Activated CD4-positive, alpha-beta T cell treated with anti-CD3 and anti-CD28 coated beads, Interleukin-2, Interleukin-4, amounts not matched to agents 100 ng/mL and 50 ng/mL, durations not matched to agents 16 hours and 8 hours (primary cell): ENCODE data around the gene GRK5.
A peak's percentile ranks its signal among the peaks of the same experiment; 100 is the strongest.

Experiments
- DNase-seq: peaks from one replicate; pipeline ENCODE4 v3.0.0-alpha.2; 2020; ENCODE audit warnings: low spot score

The GRK5 gene

DNA sequence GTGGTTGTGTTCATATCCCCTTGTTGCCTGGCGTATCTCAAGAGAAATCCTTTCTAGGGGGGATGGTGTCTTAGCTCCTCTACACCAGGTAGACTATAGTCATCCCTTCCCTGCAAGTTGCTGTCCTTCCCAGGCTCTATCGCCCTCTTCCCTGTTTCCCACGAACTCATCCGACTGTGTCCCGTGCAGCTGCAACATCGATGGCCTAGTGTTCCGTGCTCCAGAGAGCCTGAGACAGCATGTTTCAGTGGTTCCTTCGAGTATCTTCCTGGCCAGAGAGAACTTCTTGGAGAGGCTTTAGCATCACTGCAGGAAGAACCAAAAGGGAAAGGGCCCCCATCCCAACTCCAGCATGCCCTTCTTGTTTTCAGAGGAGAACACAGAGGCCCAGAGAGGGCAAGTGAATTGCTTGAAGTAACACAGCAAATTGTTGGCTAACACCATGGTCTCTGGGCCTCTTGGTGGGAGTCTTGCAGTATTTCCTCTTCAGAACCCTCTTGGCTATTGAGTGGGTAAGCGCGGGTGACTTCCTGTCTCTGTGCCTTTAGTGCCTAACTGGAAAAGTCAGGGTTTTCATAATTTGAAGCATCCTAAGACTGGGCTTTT is 172.2 kb downstream of the GRK5 start:
- DNase-seq, result no peak

DNA sequence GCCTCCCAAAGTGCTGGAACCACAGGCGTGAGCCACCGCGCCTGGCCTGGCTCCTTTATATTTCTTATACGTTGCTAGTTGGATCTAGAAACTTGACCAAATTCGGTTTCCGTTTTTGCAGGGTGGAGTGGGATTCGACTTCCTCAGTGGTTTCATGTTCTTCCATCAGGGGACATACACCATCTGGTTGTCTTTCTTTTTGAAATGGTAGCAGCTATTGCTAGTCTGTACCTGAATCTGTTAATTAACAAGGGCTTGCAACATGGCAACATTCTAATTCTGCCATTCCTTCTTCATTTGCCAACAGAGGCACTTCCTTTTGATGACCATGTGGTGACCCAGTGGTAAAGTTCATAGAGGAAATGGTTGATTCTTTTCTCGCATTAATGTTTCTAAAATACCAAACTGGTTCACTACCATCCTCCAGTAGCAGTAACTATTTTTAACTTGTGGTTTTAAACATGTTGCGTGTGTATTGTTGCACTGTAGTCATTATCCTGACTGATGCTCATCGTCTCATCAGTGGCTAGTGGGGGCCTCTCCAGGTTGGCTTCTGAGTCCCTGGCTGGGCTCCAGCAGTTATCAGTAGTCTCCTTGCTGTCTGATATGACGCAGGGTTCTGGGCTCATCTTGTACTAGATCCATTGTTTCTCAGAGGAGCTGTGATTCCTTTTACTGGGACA is 175.9 kb downstream of the GRK5 start:
- DNase-seq, result peak; percentile 18

DNA sequence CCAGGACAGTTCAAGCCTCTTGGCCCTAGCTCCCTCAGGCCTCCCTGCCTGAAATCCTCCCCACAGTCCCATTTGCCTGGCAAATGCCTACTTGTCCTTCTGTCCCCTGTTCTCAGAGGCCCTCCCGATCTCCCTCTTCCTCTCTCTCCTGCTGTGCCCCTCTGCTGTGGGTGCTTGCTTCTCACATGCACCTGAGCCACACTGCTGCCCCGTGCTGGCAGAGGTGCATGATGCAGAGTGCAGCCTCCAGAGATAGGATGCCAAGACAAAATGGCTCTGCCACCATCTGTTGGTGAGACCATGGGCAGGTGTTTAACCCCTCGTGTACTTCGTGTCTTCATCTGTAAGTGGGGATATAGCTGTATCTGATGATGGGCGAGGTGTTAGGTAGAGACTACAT is 176.8 kb downstream of the GRK5 start:
- DNase-seq, result no peak

DNA sequence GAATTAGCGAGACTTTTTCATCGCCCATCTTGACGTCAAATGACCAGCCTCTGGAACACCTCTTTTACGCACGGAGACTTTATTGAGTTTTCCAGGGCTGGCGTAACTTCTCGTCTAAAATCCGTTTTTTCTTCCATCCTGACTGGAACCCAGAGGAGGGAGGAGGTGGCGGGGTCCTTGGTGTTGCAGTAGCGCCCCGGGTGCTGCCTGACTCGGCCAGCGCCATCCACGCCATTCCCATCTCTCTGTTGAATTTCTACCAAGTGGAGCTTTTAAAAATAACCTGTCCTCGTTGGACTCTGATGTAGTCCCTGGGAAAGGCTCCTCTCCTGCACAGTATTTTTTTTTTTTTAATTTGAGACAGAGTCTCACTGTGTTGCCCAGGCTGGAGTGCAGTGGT is 179.3 kb downstream of the GRK5 start:
- DNase-seq, result no peak

DNA sequence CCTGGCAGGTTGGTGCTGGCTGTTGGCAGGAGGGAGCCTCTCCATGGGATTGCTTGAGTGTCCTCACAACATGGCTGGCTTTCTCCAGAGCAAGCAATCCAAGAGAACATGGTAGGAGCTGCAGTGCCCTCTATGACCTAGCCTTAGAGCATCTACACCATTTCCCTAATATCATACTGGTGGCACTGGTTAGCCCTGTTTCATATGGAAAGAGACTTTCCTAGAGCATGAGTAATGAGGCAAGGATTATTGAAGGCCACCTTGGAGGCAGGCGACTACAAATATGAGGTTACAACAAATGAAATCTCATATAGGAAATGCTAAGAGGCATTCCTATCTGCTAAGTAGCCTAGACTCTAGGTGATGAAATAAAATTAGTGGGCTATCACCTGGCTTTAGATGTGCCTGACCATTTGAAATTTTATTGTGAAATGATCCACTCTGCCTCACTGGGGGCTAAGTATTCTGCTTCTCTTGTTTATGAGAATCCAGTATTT is 181.5 kb downstream of the GRK5 start:
- no peak for DNase-seq

DNA sequence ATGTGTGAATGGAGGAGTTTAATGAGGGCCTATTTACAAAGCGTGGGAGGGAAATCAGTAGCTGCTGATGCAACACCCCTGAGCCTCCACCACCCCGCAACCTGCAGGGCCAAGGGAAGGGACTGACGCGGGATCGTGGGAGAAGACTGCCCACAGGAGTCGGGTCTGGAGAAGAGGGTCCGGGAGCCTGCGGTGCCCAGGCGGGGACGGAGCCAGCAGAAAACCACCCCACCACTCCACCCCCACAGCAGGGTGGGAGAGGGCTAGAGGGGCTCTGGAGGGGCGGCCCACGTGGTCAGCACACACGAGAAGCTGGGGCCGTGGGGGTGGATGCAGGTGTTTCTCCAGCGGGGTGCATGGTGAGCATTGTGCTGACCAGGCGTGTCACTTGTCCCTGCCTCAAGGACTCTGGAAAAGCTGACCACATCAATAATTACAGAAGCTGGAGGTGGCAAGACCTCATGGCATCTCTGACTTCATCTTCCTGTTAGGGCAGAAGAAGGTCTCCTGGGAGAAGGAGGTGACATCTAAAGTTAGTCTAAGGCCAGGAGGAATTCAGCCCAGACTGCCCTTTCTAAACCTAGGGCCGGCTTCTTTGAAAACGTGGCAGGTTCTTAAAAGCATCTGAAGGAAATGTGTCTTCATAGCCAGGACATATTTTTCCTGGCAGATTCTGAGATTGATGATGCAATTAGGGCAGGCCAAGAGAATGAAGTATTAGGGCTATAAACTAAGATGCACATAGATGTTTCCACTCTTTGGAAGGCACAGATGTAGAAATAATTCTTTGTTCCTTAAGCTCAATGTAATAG is 184.3 kb downstream of the GRK5 start:
- no peak for DNase-seq

DNA sequence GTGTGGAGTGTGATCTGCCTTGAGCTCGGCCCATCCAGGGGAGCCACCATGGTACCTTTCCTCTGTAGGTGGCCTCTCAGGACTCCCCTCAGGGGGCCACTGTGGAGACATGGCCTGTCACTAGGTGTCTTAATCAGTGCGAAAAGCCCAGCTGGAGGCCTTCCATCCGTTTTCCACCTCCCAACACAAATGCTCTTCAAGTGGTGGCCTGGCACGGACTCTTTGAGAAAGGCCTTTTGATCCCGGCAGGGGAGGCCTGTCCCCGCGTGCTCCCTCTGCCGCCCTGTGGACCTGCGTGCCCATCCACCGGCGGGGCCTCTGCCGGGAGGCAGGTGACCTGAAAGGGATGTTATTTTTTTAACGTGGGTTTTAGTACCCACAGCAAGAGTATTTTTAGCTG is 185.6 kb downstream of the GRK5 start:
- no peak for DNase-seq

DNA sequence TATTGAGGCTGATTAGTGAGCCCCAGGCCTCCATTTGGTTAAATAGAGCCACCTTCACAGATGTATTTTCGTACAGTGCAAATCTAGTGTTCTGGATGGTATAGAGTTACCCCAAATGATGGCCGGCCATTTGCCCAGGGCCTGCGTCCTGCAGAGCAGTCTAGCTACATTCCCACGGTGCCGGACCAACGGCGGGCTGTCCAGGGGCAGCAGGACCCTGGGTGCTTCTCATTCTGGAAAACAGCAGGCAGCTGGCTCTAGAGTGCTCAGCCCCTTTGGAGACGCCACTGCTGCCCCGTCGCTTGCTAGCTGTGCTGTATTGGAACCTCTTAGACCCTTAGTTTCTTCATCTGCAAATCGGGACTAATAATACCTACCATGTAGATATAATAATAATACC is 186.1 kb downstream of the GRK5 start:
- no peak for DNase-seq

DNA sequence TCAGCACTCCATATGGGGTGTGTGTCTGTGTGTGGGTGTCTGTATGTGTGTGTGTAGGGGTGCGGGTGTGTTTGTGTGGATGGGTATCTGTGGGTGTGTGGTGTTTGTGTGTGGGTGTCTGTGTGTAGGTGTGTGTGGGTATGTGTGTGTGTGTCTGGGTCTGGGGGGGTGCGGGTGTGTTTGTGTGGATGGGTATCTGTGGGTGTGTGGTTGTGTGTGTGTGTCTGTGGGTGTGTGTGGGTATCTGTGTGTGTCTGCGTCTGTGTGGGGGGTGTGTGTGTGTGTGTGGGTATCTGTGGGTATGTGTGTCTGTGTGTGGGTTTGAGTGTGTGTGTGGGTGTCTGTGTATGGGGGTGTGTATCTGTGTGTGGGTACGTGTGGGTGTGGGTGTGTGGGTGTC is 186.5 kb downstream of the GRK5 start:
- DNase-seq, result no peak

DNA sequence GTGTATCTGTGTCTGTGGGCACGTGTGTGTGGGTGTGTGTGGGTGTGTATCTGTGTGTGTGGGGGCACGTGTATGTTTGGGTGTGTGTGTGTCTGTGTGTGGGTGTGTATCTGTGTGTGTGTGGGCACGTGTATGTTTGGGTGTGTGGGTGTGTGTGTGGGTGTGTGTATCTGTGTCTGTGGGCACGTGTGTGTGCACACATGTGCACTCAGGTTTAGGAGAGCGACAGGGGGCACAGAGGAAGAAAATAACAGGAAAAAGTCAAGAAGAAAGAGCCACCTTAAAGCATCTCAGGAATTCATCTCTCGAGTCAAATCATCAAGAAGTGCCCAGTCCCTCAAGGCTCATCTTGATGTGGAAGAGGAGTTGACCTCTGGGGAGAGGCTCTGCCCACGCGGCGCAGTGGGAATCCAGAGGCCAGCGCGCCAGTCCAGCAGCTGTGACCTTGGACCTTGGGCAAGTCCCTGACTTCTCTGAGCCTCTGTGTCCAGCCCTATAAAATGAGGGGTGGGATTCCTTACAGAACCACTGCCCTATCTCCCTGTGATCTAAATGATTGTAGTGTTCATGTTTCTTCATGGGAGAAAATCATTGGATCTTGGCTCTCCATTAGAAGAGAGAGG is 187.4 kb downstream of the GRK5 start:
- no peak for DNase-seq

DNA sequence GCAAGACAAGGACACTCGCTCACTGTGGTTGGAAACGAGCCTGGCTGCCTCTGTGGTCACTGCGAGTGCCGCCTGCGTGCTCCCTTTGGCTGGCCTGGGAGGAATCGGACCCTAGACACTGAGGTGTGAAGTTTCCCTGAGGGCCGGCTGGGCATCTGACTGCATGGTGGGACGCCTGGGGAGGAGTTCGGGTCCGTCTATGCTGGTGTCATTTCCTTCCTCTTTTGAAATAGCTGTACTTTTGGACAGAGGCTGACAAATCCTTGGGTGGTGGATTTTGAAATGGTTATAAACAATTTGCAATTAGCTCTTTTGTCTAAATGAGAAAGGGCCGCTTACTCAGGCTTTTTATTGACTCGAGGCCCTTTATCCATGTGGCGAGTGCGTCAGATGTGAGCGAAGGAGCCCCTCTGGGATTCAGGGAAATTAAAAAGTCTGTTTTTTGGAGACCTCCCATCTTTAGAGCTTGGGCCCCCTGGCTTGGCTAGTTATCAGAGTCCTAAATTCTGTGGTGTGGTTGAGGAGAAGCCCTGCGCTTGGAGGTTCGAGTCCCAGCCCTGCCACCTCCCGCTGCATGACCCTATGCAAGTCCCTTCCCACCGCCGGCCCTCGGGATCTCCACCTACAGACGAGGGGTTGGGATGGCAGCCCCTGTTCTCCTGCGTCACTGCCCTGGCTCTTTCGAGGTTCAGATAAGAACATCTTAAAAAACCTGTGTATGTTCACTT is 188.1 kb downstream of the GRK5 start:
- no peak for DNase-seq

DNA sequence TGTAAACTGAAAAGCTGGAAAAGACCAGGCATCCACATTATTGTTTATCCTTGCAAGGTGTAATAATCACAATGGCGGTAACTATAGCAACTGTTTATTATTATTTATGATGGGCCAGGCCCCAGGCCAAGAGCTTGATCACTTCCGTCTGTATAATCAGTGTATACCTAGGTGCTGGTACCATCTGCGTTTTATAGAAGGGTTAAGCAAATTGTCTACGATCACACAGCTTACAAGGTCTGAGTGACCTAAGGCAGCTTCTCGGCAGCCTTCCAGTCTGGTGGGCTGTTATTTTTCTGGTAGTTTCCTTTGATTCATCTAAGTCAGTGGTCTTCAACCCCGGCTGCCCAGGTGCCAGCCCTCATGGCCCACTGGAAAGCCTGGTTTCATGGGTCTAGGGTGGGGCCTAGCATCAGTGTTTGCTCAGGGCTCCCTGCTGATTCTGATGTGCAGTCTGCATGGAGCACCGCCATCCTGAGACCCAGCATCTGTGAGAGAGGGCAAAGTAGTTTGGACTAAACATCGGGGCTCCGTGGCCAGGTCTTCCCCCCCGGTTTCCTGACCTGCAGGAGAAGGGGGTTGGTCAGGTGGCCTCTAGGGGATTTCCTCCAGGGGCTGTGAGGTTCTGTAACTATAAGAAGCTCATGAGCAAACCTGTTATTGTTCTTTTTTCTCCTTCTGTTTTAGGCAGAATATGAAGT is 188.8 kb downstream of the GRK5 start:
- no peak for DNase-seq

DNA sequence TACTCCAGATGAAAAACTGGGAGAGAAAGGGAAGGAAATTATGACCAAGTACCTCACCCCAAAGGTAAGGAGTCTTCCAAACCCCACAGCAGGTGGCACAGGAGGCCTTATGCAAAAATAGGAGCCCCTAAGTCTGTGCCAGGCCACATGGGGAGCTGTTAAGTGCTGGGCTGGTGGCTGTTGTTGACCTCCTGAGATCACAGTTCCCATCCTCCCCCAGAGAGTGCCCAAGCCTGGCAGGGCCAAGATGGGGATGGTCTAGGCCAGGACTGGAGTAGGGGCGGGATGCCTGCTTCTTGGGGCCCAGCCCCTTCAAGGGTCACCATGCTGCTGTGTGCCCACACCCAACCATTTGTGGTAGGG is 189.3 kb downstream of the GRK5 start:
- no peak for DNase-seq

DNA sequence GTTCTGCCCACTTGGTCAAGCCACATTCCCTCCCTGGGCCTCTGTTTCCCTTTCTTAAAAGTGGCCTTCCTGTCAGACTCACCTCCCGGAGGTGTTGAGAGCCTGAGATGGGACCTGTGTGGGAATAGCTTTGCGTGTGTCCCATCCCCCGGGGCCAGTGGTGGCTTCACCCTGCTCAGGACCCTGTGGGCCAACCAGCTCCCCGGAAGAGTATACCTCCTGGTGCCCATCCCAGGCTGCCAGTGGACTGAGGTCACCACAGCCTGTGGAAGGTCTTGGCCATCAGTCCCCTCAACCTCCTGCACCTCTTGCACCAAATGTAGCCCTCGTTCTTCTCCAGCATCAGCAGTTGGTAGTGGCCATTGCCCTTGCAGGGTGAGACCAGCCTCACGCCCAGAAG is 190.0 kb downstream of the GRK5 start:
- no peak for DNase-seq

DNA sequence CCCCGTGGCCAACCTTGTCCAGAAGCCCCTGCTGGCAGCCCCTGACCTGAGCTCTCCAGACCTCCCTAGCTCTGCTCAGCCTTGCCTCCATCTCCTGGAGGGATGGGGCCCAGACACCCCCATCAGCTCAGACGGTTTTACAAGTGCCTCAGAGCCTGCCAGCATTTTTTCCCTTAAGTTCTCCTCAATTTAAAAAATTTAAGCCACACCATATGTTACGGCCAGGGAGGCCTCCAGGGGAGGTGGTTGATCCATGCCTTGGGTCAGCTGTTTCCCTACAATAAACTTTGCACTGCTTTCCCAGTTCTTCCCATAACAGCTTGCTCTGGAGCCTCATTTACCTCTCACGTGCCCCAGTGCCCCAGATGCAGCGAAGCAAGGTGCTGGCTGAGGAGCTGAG is 191.6 kb downstream of the GRK5 start:
- DNase-seq, result no peak

DNA sequence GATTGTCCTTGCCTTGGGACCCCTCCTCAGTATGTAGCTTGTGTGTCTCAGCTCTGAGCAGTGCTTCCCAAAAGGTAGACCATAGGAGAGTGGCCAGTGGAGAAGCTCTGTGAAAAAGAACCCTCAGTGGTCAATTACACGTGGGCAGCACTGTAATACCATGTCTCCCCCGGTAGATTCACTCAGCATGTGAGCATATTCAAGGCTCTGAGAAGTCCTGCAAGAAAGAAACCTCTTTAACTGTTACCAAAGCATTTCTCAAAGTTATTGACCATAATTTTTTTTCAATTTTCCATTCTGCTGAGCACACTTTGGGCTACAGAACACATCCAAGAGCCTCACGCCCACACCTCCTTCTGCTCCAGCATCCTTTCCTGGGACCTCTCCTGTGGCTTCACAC is 192.1 kb downstream of the GRK5 start:
- DNase-seq, result no peak

DNA sequence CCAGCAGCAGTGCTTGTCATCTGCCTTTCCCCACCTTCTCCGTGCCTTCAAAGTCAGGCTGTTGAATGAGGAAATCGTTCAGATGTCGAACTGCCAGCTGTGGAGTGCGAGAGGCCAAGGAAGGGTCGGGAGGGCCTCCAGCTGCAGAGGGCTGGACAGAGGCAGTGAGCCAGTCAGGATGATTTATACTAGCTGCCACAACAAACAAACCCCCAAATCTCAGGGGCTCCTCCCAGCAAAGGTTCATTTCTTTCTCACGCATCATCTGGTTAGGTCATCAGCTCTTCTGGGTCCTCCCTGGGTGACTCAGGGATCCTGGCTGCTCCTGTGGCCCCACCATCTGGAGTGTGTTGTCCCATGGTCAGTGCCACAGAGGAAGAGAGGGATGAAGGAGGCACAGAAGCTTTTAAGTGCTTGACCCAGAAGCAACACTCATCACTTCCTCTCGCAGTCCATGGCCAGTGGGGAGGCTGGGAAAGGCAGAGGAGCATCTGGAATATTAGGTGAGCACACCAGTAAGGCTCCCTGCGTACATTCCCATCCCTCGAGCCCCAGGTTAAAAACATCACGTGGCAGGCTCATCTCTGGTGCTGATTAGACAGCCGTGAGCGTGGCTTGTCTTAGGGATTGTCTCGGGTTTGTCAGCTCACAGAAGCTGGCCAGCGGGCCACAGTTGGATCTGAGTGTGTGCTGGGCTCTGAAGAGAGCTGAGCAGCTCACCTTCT is 194.5 kb downstream of the GRK5 start:
- DNase-seq, result no peak

DNA sequence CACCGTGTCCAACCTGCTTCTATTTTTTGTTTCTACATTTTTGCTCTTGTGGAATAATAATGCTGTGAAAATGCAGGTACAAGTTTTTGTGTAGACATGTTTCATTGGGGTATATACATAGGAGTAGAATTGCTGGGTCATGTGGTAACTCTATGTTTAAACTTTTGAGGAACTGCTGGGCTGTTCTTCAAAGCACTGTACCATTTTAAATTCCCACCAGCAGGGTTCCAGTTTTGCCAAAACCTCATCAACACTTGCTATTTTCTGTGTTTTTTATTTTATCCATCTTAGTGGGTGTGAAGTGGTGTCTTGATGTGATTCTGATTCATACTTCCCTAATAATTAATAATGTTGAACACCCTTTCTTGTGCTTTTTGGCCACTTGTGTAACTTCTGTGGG is 196.6 kb downstream of the GRK5 start:
- DNase-seq, result no peak

DNA sequence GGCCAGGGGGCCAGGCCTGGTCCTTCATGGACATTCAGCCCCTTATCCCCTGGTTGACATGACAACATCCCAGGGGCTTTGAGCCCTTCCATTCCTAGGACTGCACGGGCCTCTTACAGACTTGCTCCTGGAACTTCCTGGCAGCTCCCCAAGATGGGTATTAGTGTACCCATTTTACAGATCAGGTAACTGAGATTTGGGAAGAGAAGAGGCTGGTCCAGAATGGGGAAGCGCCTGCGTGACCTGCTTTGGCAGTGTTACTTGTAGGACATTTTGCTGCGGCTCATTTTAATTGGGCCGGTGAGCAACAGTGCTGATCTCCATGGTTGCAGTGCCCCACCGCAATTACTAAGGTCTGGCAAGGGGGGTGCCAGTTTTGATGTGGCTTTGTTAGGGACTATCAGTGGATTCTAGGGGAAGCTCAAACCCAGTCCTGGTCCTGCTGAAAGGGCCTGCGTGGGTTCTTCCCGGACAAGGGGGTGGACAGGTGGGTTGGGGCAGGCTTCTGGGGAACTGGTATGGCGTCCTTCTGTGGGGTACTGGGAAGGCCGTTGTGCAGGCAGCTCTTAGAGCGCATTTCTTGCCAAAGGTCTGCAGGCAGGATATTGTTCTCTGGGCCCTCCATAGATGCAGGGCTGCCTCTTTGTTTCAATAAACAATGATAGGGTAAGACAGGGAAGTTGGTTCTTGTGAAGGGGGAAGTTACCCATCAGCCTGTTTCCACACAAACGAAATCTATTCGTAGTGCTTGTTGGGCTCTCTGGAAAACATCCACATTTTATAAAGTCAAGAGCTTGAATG is 197.5 kb downstream of the GRK5 start:
- DNase-seq, result no peak

DNA sequence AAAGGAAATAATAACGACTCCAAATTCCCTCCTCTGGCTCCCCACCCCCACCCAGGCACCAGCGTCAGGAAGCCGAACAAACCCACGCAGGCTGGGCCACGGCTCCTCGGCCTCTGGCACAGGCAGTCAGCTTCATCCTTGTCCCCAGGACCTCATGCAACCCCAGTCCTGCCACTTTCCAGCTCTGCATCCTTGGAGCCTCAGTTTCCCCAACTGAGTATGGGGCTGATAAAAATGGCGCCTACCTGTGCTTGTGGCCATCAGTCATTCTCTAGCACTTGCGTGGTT is 198.1 kb downstream of the GRK5 start:
- no peak for DNase-seq
